Tibial artery (tissue), 4 donors: ENCODE data around the gene KLRC4.
"Not testable (repeated sequence)": the region's sequence is repeated elsewhere in the genome, so short reads cannot be mapped to it uniquely, and the experiment has no call there.

Experiments
- DNase-seq, 2 donors: peaks; one replicate each; pipeline ENCODE4 v3.0.0-alpha.2; 2019
- H3K27ac ChIP-seq, 2 donors: fragments of 200-600 bp; sonication (generic) in 1 of 2; 1 replicate in 1 of 2; 2 replicates in 1 of 2; pipeline ENCODE4 v1.5.1; 2018 to 2019; ENCODE audit warnings: mild to moderate bottlenecking in 1 of 2
- H3K27me3 ChIP-seq, 2 donors: fragments of 200-600 bp; sonication (generic) in 1 of 2; one replicate each; pipeline versions ENCODE4 v1.5.1 to v1.6.0; 2016 to 2019
- H3K36me3 ChIP-seq, 3 donors: fragments of 200-600 bp; sonication (generic) in 2 of 3; one replicate each; pipeline ENCODE4 v1.5.1; 2016 to 2019; ENCODE audit warnings: mild to moderate bottlenecking in 2 of 3
- H3K4me1 ChIP-seq, 4 donors: fragments of 200-600 bp; sonication (generic) in 2 of 4; 1 replicate in 3 of 4; 2 replicates in 1 of 4; pipeline ENCODE4 v1.5.1; 2016 to 2019
- H3K4me3 ChIP-seq, 2 donors: fragments of 200-600 bp; sonication (generic) in 1 of 2; 1 replicate in 1 of 2; 2 replicates in 1 of 2; pipeline ENCODE4 v1.5.1; 2018 to 2019; ENCODE audit warnings: mild to moderate bottlenecking in 2 of 2
- H3K9me3 ChIP-seq, 3 donors: fragments of 200-600 bp; sonication (generic) in 1 of 3; one replicate each; pipeline ENCODE4 v1.5.1; 2016 to 2019
- CTCF ChIP-seq, 2 experiments: fragments of 200-600 bp in 1 of 2; fragments of 450-650 bp in 1 of 2; IDR thresholded peaks; one replicate each; pipeline ENCODE4 v1.5.1; 2017 to 2019; ENCODE audit warnings: antibody characterized with exemption in 2 of 2, mild to moderate bottlenecking in 1 of 2, moderate library complexity in 1 of 2
- intact Hi-C: fragments of 100-400 bp; cut with DNase I; formaldehyde crosslinking; loops from one replicate; pipeline ENCODE4 v1.15.0; 2023; ENCODE audit warnings: low total_unique reads

Gene KLRC4

GRCh38 chr12:10381928-10382628 lies 27.5 kb downstream of the KLRC4 start:
- no peaks in the 10 kb centered on the region for H3K36me3 ChIP-seq
- no peak overlapping the region for H3K4me3 ChIP-seq
- no peaks in the 10 kb centered on the region for H3K9me3 ChIP-seq
- intact Hi-C loops = no loop called here
- H3K27me3 ChIP-seq = no peaks in the 10 kb centered on the region
- no peaks in the 10 kb centered on the region for H3K4me1 ChIP-seq
- TF ChIP-seq CTCF (IDR thresholded peaks at IDR 0.05) = no peak
- H3K27ac ChIP-seq = no peak overlapping the region
- no peak for DNase-seq

GRCh38 chr12:10378737-10379136 lies 30.8 kb downstream of the KLRC4 start:
- H3K27ac ChIP-seq, H3K27me3 ChIP-seq, H3K4me3 ChIP-seq, H3K4me1 ChIP-seq, intact Hi-C loops, H3K9me3 ChIP-seq, DNase-seq, H3K36me3 ChIP-seq: not testable (repeated sequence)

DNA sequence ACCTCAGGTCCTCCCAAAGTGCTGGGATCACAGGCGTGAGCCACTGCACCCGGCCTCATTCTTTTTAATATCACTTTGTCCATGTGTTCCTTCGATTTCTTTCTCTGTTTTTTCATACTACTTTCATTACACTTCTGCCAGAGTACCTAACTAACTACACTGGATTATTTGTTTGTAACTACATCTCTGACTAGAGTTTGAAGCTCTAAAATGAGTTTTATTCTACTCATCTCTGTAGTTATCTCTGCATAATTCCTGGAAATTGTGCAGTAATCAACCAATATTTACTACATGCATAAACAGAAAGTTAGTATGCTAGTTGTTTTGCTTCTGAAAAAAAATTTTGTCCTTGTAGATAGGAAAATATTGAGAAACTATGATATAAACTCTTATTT lies 34.9 kb downstream of the KLRC4 start:
- no peaks in the 10 kb centered on the region for H3K4me1 ChIP-seq
- intact Hi-C loops = no loop called here
- H3K9me3 ChIP-seq = no peaks in the 10 kb centered on the region
- DNase-seq = no peak
- no peak overlapping the region for H3K27ac ChIP-seq
- H3K36me3 ChIP-seq = no peaks in the 10 kb centered on the region
- H3K27me3 ChIP-seq = no peaks in the 10 kb centered on the region
- no peak for TF ChIP-seq CTCF (IDR thresholded peaks at IDR 0.05)
- no peak overlapping the region for H3K4me3 ChIP-seq

DNA sequence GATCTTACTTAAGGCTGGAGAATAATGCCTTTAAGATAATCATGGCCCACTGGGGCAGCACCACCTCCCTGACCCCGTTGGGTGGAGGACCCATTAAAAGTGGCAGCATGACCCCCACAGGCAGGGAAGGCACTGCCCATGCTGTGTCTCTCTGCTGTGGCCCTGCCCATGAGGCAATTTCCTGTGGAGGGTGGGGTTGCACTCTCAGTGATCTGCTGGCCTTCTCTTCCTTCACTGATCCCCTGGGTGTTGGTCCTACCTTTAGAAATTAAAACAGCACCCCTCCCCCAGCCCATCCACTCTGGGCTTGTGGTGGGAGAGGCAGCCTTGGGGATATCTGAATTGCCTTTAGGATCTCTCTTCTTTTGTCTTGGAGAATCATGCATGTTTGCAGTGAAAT lies 37.0 kb downstream of the KLRC4 start:
- Histone ChIP-seq H3K9me3 (no peaks in the 10 kb centered on the region), H3K27me3 (no peaks in the 10 kb centered on the region), H3K4me3 (no peak overlapping the region), H3K27ac (no peak overlapping the region), H3K36me3 (no peaks in the 10 kb centered on the region), H3K4me1 (peaks cover 0 to 5% (median 0%) of the 10 kb centered on the region in 4 donors)
- no peak for DNase-seq
- intact Hi-C loops = no loop called here
- TF ChIP-seq CTCF (IDR thresholded peaks at IDR 0.05) = no peak

DNA sequence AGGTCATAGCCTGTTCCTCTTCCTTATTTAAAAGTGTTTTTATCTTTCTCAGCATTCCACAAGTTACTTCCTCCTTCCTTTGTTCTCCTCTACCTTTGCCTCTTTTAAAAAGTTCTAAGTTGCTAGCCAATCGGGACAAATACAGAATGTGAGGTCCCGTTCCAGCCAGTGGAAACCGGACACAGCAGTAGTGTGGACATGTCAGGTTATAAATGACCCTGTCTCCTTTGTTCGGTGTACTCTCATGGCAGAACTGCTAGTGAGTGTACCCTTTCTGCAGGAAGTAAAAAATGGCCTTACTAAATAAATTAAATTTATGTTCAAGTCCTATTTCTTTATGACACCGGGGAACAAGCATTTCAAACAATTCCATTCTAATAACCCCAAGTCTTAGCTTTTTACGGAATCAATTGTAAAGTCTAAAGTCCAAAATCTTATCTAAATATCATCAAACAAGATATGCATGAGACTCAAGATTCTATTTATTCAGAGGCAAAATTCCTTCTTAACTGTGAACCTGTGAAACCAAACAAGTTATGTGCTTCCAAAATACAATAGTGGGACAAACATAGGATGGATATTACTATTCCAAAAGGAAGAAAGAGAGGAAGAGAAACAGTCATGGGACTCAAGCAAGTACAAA lies 37.5 kb downstream of the KLRC4 start:
- H3K36me3 ChIP-seq, intact Hi-C loops, DNase-seq, H3K4me3 ChIP-seq, H3K9me3 ChIP-seq, H3K4me1 ChIP-seq, H3K27me3 ChIP-seq, H3K27ac ChIP-seq: not testable (repeated sequence)

DNA sequence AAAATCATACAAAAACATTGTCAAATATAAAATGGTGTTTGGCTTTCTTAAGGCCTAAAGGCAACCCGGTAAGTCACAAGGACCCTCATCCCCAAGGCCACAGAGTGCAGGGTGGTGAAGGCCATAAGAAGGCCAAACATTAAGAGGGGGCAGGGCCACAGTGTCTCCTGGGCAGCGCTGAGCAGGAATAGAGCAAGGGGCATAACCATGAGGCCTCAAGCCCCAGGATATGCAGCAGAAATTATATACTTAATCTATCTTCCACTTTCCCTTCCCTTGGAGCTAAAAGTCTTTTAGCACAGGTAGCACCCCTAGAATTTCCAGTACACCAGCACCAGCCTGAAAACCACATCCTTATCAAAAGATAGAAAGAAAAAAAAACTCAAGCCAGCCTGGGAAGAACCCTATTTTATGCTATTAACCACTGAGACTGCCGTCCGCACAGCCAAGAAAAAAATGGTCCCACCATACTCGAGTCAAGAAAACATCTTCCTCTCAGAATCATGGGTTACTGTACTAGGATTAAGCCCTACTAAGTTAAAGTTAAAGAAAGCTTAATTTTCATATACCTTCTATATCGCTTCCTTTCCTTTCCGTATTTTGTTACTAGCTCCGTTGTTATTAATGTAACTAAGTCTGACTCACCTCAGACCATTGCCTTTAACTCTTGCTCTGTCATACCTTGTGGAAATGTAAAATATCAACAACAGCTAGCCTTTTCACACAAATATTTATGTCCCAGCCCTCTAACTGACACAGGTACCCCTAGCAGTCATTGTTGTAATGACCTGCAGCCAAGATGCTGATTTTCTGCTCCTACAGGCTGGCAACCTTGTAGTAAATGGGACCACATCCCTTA lies 39.8 kb downstream of the KLRC4 start:
- Histone ChIP-seq H3K9me3 (no peaks in the 10 kb centered on the region), H3K4me1 (peaks cover 0 to 24% (median 12%) of the 10 kb centered on the region in 4 donors), H3K27me3 (no peaks in the 10 kb centered on the region), H3K36me3 (no peaks in the 10 kb centered on the region), H3K4me3 (no peak overlapping the region), H3K27ac (no peak overlapping the region)
- intact Hi-C loops = loop anchor here (10.0 kb wide), 1 partner anchor 155 kb away; the partner anchor contains the start of gene GABARAPL1
- DNase-seq = no peak
- no peak for TF ChIP-seq CTCF (IDR thresholded peaks at IDR 0.05)
